Measurements from ENCODE around the gene FNDC10.

FNDC10 gene

DNA sequence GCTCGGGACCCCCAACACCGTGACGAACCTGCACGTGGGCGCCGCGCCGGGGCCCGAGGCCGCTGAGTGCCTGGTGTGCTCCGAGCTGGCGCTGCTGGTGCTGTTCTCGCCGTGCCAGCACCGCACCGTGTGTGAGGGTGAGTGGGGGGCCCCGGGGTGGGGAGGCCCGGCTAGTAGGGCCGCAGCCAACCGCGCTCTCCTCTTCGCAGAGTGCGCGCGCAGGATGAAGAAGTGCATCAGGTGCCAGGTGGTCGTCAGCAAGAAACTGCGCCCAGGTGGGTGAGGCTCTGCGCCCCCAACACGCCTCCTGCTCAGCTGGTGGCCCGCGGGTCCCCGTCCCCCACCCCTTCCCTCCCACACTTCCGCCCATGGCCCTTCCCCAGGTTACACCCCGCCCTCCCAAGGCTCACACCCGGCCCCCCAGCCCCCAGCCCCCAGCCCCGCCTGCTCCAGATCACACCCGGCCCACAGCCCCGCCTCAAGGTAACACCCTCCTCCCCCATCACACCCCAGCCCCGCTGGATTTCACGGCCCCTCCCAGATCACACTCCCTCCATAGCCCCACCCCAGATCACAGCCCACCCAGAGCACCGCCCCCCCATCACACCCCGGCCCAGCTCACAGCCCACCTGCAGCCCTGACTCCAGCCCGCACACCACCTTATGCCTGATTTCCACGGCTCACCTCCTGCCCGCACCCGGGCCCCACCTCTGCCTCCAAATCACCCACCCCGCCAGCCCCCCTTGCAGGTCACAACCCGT lies 29.7 kb upstream of the FNDC10 start:
- Histone ChIP-seq H3K79me2 (ENCODE audit: insufficient read depth, low read length) (no peaks in the 10 kb centered on the region), H3K9me3 (ENCODE audit: insufficient read depth, low read length) (no peaks in the 10 kb centered on the region), H3K36me3 (ENCODE audit: low read length) (no peaks in the 10 kb centered on the region), H3F3A (ENCODE audit: insufficient read depth) (no peaks in the 10 kb centered on the region), H3K9me2 (replicated peaks; ENCODE audit: insufficient read depth, low read length) (no peaks in the 10 kb centered on the region), H3K27ac (ENCODE audit: low read depth, low read length) (peak overlapping the region; percentile 67), H2AFZ (ENCODE audit: low read depth, low read length, severe bottlenecking) (peak overlapping the region; percentile 66), H3K4me3 (ENCODE audit: insufficient read depth, low read length, poor library complexity, severe bottlenecking) (peak overlapping the region; percentile 48), H4K20me1 (ENCODE audit: low read depth, low read length) (no peaks in the 10 kb centered on the region), H3K4me2 (ENCODE audit: low read depth, low read length, poor library complexity, severe bottlenecking) (peak overlapping the region; percentile 79), H3K27me3 (ENCODE audit: low read length) (no peaks in the 10 kb centered on the region), H3K9ac (ENCODE audit: low read length) (peak overlapping the region; percentile 61)
- TF ChIP-seq, protein P1, sequence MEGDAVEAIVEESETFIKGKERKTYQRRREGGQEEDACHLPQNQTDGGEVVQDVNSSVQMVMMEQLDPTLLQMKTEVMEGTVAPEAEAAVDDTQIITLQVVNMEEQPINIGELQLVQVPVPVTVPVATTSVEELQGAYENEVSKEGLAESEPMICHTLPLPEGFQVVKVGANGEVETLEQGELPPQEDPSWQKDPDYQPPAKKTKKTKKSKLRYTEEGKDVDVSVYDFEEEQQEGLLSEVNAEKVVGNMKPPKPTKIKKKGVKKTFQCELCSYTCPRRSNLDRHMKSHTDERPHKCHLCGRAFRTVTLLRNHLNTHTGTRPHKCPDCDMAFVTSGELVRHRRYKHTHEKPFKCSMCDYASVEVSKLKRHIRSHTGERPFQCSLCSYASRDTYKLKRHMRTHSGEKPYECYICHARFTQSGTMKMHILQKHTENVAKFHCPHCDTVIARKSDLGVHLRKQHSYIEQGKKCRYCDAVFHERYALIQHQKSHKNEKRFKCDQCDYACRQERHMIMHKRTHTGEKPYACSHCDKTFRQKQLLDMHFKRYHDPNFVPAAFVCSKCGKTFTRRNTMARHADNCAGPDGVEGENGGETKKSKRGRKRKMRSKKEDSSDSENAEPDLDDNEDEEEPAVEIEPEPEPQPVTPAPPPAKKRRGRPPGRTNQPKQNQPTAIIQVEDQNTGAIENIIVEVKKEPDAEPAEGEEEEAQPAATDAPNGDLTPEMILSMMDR (IDR thresholded peaks at IDR 0.05; ENCODE audit: insufficient read depth, low read length, poor library complexity, severe bottlenecking): no peak
- TF ChIP-seq EZH2phosphoT487 (conservative IDR thresholded peaks at IDR 0.05; ENCODE audit: low read length): no peak

DNA sequence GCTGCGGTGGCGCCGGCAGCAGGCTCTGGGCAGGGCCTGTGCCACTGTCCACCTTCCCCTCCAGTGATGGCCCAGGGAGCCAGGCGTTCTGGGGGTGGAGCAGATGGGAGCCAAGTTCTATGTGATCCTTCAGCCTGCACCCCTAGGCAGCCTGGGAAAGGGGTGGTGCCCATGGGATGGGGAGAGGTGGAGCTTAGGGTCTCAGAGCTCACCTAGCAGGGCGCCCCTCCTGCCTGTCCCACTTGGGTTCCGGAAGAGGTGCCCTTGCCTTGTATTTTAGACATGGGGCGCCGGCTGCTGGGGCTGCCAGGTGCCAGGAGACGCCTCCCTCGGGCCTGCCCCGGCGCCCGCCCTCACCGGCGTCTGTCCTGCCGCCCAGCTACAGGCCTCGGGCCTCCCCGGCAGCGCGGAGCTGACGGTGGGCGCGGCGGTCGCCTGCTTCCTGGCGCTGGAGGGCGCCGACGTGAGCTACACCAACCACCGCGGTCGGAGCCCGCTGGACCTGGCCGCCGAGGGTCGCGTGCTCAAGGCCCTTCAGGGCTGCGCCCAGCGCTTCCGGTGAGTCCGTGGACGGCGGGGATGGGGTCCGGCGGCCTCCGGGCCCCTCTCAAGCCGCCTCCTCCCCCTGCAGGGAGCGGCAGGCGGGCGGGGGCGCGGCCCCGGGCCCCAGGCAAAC lies 29.0 kb upstream of the FNDC10 start:
- Histone ChIP-seq H4K20me1 (ENCODE audit: low read depth, low read length) (no peaks in the 10 kb centered on the region), H3K4me3 (ENCODE audit: insufficient read depth, low read length, poor library complexity, severe bottlenecking) (peak overlapping the region; percentile 48), H3K79me2 (ENCODE audit: insufficient read depth, low read length) (no peaks in the 10 kb centered on the region), H3K9me3 (ENCODE audit: insufficient read depth, low read length) (no peaks in the 10 kb centered on the region), H3K27me3 (ENCODE audit: low read length) (no peaks in the 10 kb centered on the region), H3K36me3 (ENCODE audit: low read length) (no peaks in the 10 kb centered on the region), H3F3A (ENCODE audit: insufficient read depth) (no peaks in the 10 kb centered on the region), H2AFZ (ENCODE audit: low read depth, low read length, severe bottlenecking) (peak overlapping the region; percentile 66), H3K9me2 (replicated peaks; ENCODE audit: insufficient read depth, low read length) (no peaks in the 10 kb centered on the region), H3K4me2 (ENCODE audit: low read depth, low read length, poor library complexity, severe bottlenecking) (peak overlapping the region; percentile 65), H3K9ac (ENCODE audit: low read length) (peak overlapping the region; percentile 61), H3K27ac (ENCODE audit: low read depth, low read length) (peak overlapping the region; percentile 62)
- no peak for TF ChIP-seq EZH2phosphoT487 (conservative IDR thresholded peaks at IDR 0.05; ENCODE audit: low read length)
- TF ChIP-seq, protein P1 (IDR thresholded peaks at IDR 0.05; ENCODE audit: insufficient read depth, low read length, poor library complexity, severe bottlenecking): no peak

DNA sequence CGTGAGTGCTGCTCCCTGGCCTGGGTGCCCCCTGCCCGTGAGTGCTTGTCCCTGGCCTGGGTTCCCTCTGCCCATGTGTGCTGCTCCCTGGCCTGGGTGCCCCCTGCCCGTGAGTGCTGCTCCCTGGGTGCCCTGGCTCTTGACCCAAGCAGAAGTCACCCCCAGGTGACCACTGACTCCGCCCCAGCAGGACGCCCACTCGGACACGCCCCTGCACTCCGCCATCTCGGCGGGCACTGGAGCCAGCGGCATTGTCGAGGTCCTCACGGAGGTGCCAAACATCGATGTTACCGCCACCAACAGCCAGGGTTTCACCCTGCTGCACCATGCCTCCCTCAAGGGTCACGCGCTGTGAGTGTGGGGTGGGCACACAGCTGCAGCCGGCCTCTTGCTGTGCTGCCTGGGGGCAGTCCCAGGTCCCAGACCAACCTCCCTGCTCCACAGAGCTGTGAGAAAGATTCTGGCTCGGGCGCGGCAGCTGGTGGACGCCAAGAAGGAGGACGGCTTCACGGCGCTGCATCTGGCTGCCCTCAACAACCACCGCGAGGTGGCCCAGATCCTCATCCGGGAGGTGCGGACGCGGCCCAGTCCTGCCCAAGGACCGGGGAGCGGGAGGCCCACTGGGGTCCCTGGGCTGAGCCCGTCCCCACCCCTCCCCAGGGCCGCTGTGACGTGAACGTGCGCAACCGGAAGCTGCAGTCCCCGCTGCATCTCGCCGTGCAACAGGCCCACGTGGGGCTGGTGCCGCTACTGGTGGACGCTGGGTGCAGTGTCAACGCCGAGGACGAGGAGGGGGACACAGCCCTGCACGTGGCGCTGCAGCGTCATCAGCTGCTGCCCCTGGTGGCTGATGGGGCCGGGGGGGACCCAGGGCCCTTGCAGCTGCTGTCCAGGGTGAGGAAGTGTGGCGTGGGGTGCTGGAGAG lies 28.2 kb upstream of the FNDC10 start:
- Histone ChIP-seq H3K9me3 (ENCODE audit: insufficient read depth, low read length) (no peaks in the 10 kb centered on the region), H3F3A (ENCODE audit: insufficient read depth) (no peaks in the 10 kb centered on the region), H3K4me2 (ENCODE audit: low read depth, low read length, poor library complexity, severe bottlenecking) (peak overlapping the region; percentile 65), H3K79me2 (ENCODE audit: insufficient read depth, low read length) (no peaks in the 10 kb centered on the region), H3K9ac (ENCODE audit: low read length) (peak overlapping the region; percentile 61; the same call in 1 of the 2 replicates), H2AFZ (ENCODE audit: low read depth, low read length, severe bottlenecking) (no peak overlapping the region), H3K9me2 (replicated peaks; ENCODE audit: insufficient read depth, low read length) (no peaks in the 10 kb centered on the region), H4K20me1 (ENCODE audit: low read depth, low read length) (no peaks in the 10 kb centered on the region), H3K4me3 (ENCODE audit: insufficient read depth, low read length, poor library complexity, severe bottlenecking) (no peak overlapping the region), H3K27ac (ENCODE audit: low read depth, low read length) (no peak overlapping the region), H3K27me3 (ENCODE audit: low read length) (no peaks in the 10 kb centered on the region), H3K36me3 (ENCODE audit: low read length) (no peaks in the 10 kb centered on the region)
- TF ChIP-seq EZH2phosphoT487 (conservative IDR thresholded peaks at IDR 0.05; ENCODE audit: low read length): no peak
- TF ChIP-seq, protein P1 (IDR thresholded peaks at IDR 0.05; ENCODE audit: insufficient read depth, low read length, poor library complexity, severe bottlenecking): no peak
